GM23338 (cell line): ENCODE results near the gene ZKSCAN8. TPM values are rescaled to one million over a fixed set of nuclear protein-coding genes. Genes with fewer than 3 reads are reported as not detected.

ENCODE experiments used
- ATAC-seq: fragments of 200-7000 bp; cut with Tn5 transposase; 3 replicates; pipeline ENCODE4 v1.9.1; 2020
- DNase-seq: peaks from one replicate; pipeline ENCODE4 v3.0.0-alpha.2; 2015; ENCODE audit warnings: low spot score
- H2AFZ ChIP-seq: fragments of 200-600 bp; sonication (generic); 2 replicates; pipeline ENCODE4 v1.8.0; 2016; ENCODE audit warnings: antibody characterized with exemption, mild to moderate bottlenecking, moderate library complexity
- H3F3A ChIP-seq: fragments of 200-600 bp; sonication (generic); replicated peaks from 2 replicates; pipeline ENCODE4 v1.8.0; 2017; ENCODE audit warnings: antibody characterized with exemption, mixed run types, low read depth
- H3K27ac ChIP-seq: fragments of 200-600 bp; sonication (generic); 2 replicates; pipeline ENCODE4 v1.6.1; 2016; ENCODE audit warnings: low read depth
- H3K27me3 ChIP-seq: fragments of 200-600 bp; sonication (generic); 2 replicates; pipeline ENCODE4 v1.8.0; 2016; ENCODE audit warnings: mild to moderate bottlenecking, mixed run types, moderate library complexity; ENCODE audit not compliant: insufficient read depth
- H3K36me3 ChIP-seq: fragments of 200-600 bp; sonication (generic); 2 replicates; pipeline ENCODE4 v1.8.0; 2016; ENCODE audit warnings: mild to moderate bottlenecking; ENCODE audit not compliant: insufficient read depth
- H3K4me1 ChIP-seq: fragments of 200-600 bp; sonication (generic); 2 replicates; pipeline ENCODE4 v1.8.0; 2016; ENCODE audit warnings: mild to moderate bottlenecking, moderate library complexity; ENCODE audit not compliant: insufficient read depth
- H3K4me2 ChIP-seq: fragments of 200-600 bp; sonication (generic); 2 replicates; pipeline ENCODE4 v1.7.1; 2017; ENCODE audit warnings: mixed run types
- H3K4me3 ChIP-seq: fragments of 200-600 bp; sonication (generic); 2 replicates; pipeline ENCODE4 v1.6.1; 2016; ENCODE audit warnings: mixed run types
- H3K79me2 ChIP-seq: fragments of 200-600 bp; sonication (generic); replicated peaks from 2 replicates; pipeline ENCODE4 v1.8.0; 2017; ENCODE audit warnings: mild to moderate bottlenecking; ENCODE audit not compliant: insufficient read depth
- H3K9me2 ChIP-seq: fragments of 200-600 bp; sonication (generic); 2 replicates; pipeline ENCODE4 v1.8.0; 2017; ENCODE audit not compliant: insufficient read depth
- H4K20me1 ChIP-seq: fragments of 200-600 bp; sonication (generic); replicated peaks from 2 replicates; pipeline ENCODE4 v1.8.0; 2017; ENCODE audit warnings: mild to moderate bottlenecking; ENCODE audit not compliant: insufficient read depth
- H3K27ac Mint-ChIP-seq: 2 replicates; pipeline ENCODE4 v1.8.0; 2020; ENCODE audit warnings: inconsistent platforms, mild to moderate bottlenecking, moderate library complexity, mixed read lengths
- H3K27me3 Mint-ChIP-seq: 3 replicates; pipeline ENCODE4 v1.8.0; 2022; ENCODE audit warnings: low read depth, mild to moderate bottlenecking, moderate library complexity, mixed read lengths, inconsistent platforms; ENCODE audit not compliant: insufficient read depth, poor library complexity
- H3K36me3 Mint-ChIP-seq: 3 replicates; pipeline ENCODE4 v1.8.0; 2021; ENCODE audit warnings: low read depth, mild to moderate bottlenecking, inconsistent platforms, moderate library complexity, mixed read lengths
- H3K4me1 Mint-ChIP-seq: 3 replicates; pipeline ENCODE4 v1.8.0; 2020; ENCODE audit warnings: mild to moderate bottlenecking, inconsistent platforms, mixed read lengths
- H3K4me3 Mint-ChIP-seq: 3 replicates; pipeline ENCODE4 v1.8.0; 2021; ENCODE audit warnings: moderate library complexity, mild to moderate bottlenecking, inconsistent platforms, mixed read lengths
- H3K9me3 Mint-ChIP-seq: 3 replicates; pipeline ENCODE4 v1.8.0; 2020; ENCODE audit warnings: moderate library complexity, mild to moderate bottlenecking, inconsistent platforms, mixed read lengths
- CREB1 ChIP-seq: fragments of 250-450 bp; sonication (Bioruptor Pico); IDR thresholded peaks from 2 replicates; pipeline ENCODE4 v1.5.0; 2020; ENCODE audit warnings: low read depth, mild to moderate bottlenecking, moderate library complexity
- EZH2 ChIP-seq: fragments of 200-600 bp; sonication (generic); IDR thresholded peaks from one replicate; pipeline ENCODE4 v1.8.0; 2017; ENCODE audit warnings: antibody characterized with exemption, mild to moderate bottlenecking, low read depth; ENCODE audit not compliant: unreplicated experiment
- EZH2phosphoT487 ChIP-seq: fragments of 200-600 bp; sonication (generic); IDR thresholded peaks from one replicate; pipeline ENCODE4 v1.8.1; 2018; ENCODE audit warnings: antibody characterized with exemption; ENCODE audit not compliant: unreplicated experiment
- JUNB ChIP-seq: IDR thresholded peaks from one replicate; pipeline ENCODE4 v1.6.1; 2016; ENCODE audit warnings: antibody characterized with exemption; ENCODE audit not compliant: unreplicated experiment
- NANOG ChIP-seq: IDR thresholded peaks from 2 replicates; pipeline ENCODE4 v1.6.1; 2016; ENCODE audit warnings: antibody characterized with exemption, borderline replicate concordance
- POLR2AphosphoS5 ChIP-seq: IDR thresholded peaks from 2 replicates; pipeline ENCODE4 v1.6.1; 2016; ENCODE audit warnings: antibody characterized with exemption, low read depth
- STAT1 ChIP-seq: IDR thresholded peaks from one replicate; pipeline ENCODE4 v1.6.1; 2016; ENCODE audit warnings: antibody characterized with exemption; ENCODE audit not compliant: unreplicated experiment
- ZNF114 ChIP-seq: fragments of 250-450 bp; sonication (Bioruptor Pico); IDR thresholded peaks from 2 replicates; pipeline ENCODE4 v1.5.0; 2020; ENCODE audit warnings: mild to moderate bottlenecking, moderate library complexity
- ZNF331 ChIP-seq: fragments of 250-450 bp; sonication (Bioruptor Pico); IDR thresholded peaks from 2 replicates; pipeline ENCODE4 v1.5.0; 2020; ENCODE audit warnings: low read depth, mild to moderate bottlenecking, moderate library complexity
- polyA plus RNA-seq: library from polyadenylated mRNA; unstranded; fragments of >200 nt; fragmentation: Nextera tagmentation; extraction: Ambion mirVana; gene quantifications from 2 replicates; pipeline ENCODE4 v1.2.1, GENCODE V29; 2016
- total RNA-seq: library from RNA; depleted of rRNA; stranded (reverse); fragments of >200 nt; shearing (Covaris generic); gene quantifications from 2 replicates; pipeline ENCODE4 v1.2.3, GENCODE V29; 2014
- TF ChIP-seq, protein P1 (sequence below): IDR thresholded peaks from one replicate; pipeline ENCODE4 v1.6.1; 2018; ENCODE audit warnings: antibody characterized with exemption; ENCODE audit not compliant: unreplicated experiment
- TF ChIP-seq, protein P2 (sequence below): fragments of 250-450 bp; sonication (Bioruptor Pico); IDR thresholded peaks from 2 replicates; pipeline ENCODE4 v1.5.0; 2020; ENCODE audit warnings: mild to moderate bottlenecking, moderate library complexity
- TF ChIP-seq, protein P3 (sequence below): IDR thresholded peaks from 2 replicates; pipeline ENCODE4 v1.6.1; 2016; ENCODE audit warnings: antibody characterized with exemption
- TF ChIP-seq, protein P4 (sequence below), 2 experiments: fragments of 200-600 bp in 1 of 2; sonication (generic) in 1 of 2; conservative IDR thresholded peaks; 2 replicates each; pipeline versions ENCODE4 v1.5.1 to v1.6.1; 2016 to 2017; ENCODE audit warnings: antibody characterized with exemption in 2 of 2, low read depth in 2 of 2, mild to moderate bottlenecking in 2 of 2, moderate library complexity in 1 of 2

The ZKSCAN8 gene
- total and polyA plus RNA-seq, 2 experiments from 2014 or later = 4.2 to 22.6 TPM

DNA sequence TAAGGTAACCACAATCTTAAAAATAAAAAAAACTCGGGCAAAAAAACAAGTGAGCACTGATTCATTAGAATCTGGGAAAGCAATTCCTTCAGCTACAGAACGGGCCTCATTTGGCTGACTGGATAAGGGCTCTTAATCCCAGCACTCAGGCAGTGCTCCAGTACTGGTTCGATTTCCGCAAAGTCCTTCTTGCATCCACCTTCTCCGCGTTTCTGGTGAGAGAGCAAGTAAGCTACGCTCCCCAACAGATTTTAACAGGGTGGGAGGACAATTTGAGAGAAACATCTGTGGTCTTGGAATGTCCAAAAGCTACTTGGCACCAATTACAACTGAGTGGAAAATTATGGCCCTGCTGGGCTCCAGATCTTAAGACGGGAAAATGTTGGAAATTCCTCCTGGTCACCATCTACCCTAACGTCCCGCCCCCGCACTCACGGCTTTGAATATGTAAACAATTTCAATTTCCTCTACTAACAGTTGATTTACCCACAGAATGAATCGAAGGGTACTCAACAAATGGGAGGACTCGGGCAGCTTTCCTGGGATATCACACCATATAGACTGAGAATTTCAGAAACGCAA is 65.3 kb downstream of the ZKSCAN8 start:
- Mint-ChIP-seq H3K27ac (no peak overlapping the region), H3K9me3 (no peaks in the 10 kb centered on the region), H3K4me1 (peaks cover 11% of the 10 kb centered on the region), H3K36me3 (no peaks in the 10 kb centered on the region), H3K4me3 (peak overlapping the region; percentile 85), H3K27me3 (peaks cover 73% of the 10 kb centered on the region)
- no peaks in the 10 kb centered on the region for H3K36me3 ChIP-seq
- H3F3A ChIP-seq = no peaks in the 10 kb centered on the region
- H2AFZ ChIP-seq = peak overlapping the region; percentile 93
- peaks cover 95% of the 10 kb centered on the region for H3K27me3 ChIP-seq
- H3K4me2 ChIP-seq = peak overlapping the region; percentile 90
- no peaks in the 10 kb centered on the region for H3K79me2 ChIP-seq
- no peaks in the 10 kb centered on the region for H3K9me2 ChIP-seq
- TF ChIP-seq EZH2 (no peak), NANOG (no peak), STAT1 (no peak), CREB1 (CRISPR knock-in tag) (no peak), POLR2AphosphoS5 (no peak), ZNF114 (no peak), JUNB (no peak), EZH2phosphoT487 (no peak), ZNF331 (CRISPR knock-in tag) (no peak)
- TF ChIP-seq, protein P1, sequence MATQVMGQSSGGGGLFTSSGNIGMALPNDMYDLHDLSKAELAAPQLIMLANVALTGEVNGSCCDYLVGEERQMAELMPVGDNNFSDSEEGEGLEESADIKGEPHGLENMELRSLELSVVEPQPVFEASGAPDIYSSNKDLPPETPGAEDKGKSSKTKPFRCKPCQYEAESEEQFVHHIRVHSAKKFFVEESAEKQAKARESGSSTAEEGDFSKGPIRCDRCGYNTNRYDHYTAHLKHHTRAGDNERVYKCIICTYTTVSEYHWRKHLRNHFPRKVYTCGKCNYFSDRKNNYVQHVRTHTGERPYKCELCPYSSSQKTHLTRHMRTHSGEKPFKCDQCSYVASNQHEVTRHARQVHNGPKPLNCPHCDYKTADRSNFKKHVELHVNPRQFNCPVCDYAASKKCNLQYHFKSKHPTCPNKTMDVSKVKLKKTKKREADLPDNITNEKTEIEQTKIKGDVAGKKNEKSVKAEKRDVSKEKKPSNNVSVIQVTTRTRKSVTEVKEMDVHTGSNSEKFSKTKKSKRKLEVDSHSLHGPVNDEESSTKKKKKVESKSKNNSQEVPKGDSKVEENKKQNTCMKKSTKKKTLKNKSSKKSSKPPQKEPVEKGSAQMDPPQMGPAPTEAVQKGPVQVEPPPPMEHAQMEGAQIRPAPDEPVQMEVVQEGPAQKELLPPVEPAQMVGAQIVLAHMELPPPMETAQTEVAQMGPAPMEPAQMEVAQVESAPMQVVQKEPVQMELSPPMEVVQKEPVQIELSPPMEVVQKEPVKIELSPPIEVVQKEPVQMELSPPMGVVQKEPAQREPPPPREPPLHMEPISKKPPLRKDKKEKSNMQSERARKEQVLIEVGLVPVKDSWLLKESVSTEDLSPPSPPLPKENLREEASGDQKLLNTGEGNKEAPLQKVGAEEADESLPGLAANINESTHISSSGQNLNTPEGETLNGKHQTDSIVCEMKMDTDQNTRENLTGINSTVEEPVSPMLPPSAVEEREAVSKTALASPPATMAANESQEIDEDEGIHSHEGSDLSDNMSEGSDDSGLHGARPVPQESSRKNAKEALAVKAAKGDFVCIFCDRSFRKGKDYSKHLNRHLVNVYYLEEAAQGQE = no peak
- TF ChIP-seq, protein P2, sequence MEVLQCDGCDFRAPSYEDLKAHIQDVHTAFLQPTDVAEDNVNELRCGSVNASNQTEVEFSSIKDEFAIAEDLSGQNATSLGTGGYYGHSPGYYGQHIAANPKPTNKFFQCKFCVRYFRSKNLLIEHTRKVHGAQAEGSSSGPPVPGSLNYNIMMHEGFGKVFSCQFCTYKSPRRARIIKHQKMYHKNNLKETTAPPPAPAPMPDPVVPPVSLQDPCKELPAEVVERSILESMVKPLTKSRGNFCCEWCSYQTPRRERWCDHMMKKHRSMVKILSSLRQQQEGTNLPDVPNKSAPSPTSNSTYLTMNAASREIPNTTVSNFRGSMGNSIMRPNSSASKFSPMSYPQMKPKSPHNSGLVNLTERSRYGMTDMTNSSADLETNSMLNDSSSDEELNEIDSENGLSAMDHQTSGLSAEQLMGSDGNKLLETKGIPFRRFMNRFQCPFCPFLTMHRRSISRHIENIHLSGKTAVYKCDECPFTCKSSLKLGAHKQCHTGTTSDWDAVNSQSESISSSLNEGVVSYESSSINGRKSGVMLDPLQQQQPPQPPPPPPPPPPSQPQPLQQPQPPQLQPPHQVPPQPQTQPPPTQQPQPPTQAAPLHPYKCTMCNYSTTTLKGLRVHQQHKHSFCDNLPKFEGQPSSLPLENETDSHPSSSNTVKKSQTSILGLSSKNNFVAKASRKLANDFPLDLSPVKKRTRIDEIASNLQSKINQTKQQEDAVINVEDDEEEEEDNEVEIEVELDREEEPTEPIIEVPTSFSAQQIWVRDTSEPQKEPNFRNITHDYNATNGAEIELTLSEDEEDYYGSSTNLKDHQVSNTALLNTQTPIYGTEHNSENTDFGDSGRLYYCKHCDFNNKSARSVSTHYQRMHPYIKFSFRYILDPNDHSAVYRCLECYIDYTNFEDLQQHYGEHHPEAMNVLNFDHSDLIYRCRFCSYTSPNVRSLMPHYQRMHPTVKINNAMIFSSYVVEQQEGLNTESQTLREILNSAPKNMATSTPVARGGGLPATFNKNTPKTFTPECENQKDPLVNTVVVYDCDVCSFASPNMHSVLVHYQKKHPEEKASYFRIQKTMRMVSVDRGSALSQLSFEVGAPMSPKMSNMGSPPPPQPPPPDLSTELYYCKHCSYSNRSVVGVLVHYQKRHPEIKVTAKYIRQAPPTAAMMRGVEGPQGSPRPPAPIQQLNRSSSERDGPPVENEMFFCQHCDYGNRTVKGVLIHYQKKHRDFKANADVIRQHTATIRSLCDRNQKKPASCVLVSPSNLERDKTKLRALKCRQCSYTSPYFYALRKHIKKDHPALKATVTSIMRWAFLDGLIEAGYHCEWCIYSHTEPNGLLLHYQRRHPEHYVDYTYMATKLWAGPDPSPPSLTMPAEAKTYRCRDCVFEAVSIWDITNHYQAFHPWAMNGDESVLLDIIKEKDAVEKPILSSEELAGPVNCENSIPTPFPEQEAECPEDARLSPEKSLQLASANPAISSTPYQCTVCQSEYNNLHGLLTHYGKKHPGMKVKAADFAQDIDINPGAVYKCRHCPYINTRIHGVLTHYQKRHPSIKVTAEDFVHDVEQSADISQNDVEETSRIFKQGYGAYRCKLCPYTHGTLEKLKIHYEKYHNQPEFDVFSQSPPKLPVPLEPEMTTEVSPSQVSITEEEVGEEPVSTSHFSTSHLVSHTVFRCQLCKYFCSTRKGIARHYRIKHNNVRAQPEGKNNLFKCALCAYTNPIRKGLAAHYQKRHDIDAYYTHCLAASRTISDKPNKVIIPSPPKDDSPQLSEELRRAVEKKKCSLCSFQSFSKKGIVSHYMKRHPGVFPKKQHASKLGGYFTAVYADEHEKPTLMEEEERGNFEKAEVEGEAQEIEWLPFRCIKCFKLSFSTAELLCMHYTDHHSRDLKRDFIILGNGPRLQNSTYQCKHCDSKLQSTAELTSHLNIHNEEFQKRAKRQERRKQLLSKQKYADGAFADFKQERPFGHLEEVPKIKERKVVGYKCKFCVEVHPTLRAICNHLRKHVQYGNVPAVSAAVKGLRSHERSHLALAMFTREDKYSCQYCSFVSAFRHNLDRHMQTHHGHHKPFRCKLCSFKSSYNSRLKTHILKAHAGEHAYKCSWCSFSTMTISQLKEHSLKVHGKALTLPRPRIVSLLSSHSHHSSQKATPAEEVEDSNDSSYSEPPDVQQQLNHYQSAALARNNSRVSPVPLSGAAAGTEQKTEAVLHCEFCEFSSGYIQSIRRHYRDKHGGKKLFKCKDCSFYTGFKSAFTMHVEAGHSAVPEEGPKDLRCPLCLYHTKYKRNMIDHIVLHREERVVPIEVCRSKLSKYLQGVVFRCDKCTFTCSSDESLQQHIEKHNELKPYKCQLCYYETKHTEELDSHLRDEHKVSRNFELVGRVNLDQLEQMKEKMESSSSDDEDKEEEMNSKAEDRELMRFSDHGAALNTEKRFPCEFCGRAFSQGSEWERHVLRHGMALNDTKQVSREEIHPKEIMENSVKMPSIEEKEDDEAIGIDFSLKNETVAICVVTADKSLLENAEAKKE (CRISPR knock-in tag) = no peak
- TF ChIP-seq, protein P3, sequence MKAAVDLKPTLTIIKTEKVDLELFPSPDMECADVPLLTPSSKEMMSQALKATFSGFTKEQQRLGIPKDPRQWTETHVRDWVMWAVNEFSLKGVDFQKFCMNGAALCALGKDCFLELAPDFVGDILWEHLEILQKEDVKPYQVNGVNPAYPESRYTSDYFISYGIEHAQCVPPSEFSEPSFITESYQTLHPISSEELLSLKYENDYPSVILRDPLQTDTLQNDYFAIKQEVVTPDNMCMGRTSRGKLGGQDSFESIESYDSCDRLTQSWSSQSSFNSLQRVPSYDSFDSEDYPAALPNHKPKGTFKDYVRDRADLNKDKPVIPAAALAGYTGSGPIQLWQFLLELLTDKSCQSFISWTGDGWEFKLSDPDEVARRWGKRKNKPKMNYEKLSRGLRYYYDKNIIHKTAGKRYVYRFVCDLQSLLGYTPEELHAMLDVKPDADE = no peak
- TF ChIP-seq, protein P4, sequence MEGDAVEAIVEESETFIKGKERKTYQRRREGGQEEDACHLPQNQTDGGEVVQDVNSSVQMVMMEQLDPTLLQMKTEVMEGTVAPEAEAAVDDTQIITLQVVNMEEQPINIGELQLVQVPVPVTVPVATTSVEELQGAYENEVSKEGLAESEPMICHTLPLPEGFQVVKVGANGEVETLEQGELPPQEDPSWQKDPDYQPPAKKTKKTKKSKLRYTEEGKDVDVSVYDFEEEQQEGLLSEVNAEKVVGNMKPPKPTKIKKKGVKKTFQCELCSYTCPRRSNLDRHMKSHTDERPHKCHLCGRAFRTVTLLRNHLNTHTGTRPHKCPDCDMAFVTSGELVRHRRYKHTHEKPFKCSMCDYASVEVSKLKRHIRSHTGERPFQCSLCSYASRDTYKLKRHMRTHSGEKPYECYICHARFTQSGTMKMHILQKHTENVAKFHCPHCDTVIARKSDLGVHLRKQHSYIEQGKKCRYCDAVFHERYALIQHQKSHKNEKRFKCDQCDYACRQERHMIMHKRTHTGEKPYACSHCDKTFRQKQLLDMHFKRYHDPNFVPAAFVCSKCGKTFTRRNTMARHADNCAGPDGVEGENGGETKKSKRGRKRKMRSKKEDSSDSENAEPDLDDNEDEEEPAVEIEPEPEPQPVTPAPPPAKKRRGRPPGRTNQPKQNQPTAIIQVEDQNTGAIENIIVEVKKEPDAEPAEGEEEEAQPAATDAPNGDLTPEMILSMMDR (conservative IDR thresholded peaks at IDR 0.05; ENCODE audit: low read depth in 2 of 2) = no peak
- peaks cover 11% of the 10 kb centered on the region for H3K4me1 ChIP-seq
- ATAC-seq (peak; percentile 58), DNase-seq (peak; percentile 53)
- no peak overlapping the region for H3K27ac ChIP-seq
- H3K4me3 ChIP-seq = peak overlapping the region; percentile 67
- H4K20me1 ChIP-seq = peaks cover 5% of the 10 kb centered on the region; the same call in 1 of the 2 replicates
